OCI-LY1 (cell line): ENCODE measurements around the gene IGIP.
"Not testable (repeated sequence)": the region's sequence is repeated elsewhere in the genome, so short reads cannot be mapped to it uniquely, and the experiment has no call there.

ENCODE experiments used
- H2AFZ ChIP-seq: fragments of 200-600 bp; sonication (generic), shearing (Covaris generic); 2 replicates; pipeline ENCODE4 v1.6.0; 2014; ENCODE audit warnings: antibody characterized with exemption, mild to moderate bottlenecking, low read length
- H3F3A ChIP-seq: fragments of 200-600 bp; sonication (generic), shearing (Covaris generic); 2 replicates; pipeline ENCODE4 v1.6.0; 2014; ENCODE audit warnings: mild to moderate bottlenecking, antibody characterized with exemption, low read length, moderate library complexity; ENCODE audit not compliant: insufficient read depth
- H3K27ac ChIP-seq: fragments of 200-600 bp; sonication (generic); 2 replicates; pipeline ENCODE4 v1.5.1; 2014; ENCODE audit warnings: low read length, mixed run types, mild to moderate bottlenecking, low read depth; ENCODE audit not compliant: poor library complexity, severe bottlenecking
- H3K27me3 ChIP-seq: fragments of 200-600 bp; sonication (generic); 2 replicates; pipeline ENCODE4 v1.6.0; 2014; ENCODE audit warnings: antibody characterized with exemption, mild to moderate bottlenecking, low read length, moderate library complexity; ENCODE audit not compliant: insufficient read depth
- H3K36me3 ChIP-seq: fragments of 200-600 bp; sonication (generic); 2 replicates; pipeline ENCODE4 v1.6.1; 2014; ENCODE audit warnings: mild to moderate bottlenecking, antibody characterized with exemption, low read length, moderate library complexity, mixed read lengths; ENCODE audit not compliant: insufficient read depth
- H3K4me1 ChIP-seq: fragments of 200-600 bp; sonication (generic); 2 replicates; pipeline ENCODE4 v1.5.1; 2014; ENCODE audit warnings: mild to moderate bottlenecking, low read length, moderate library complexity; ENCODE audit not compliant: insufficient read depth, severe bottlenecking
- H3K4me2 ChIP-seq: fragments of 200-600 bp; sonication (generic), shearing (Covaris generic); 2 replicates; pipeline ENCODE4 v1.6.1; 2014; ENCODE audit warnings: low read length
- H3K4me3 ChIP-seq: fragments of 200-600 bp; sonication (generic); 2 replicates; pipeline ENCODE4 v1.5.1; 2014; ENCODE audit warnings: low read length, low read depth, mild to moderate bottlenecking, mixed read lengths; ENCODE audit not compliant: poor library complexity, severe bottlenecking
- H3K79me2 ChIP-seq: fragments of 200-600 bp; shearing (Covaris generic); 2 replicates; pipeline ENCODE4 v1.6.1; 2016; ENCODE audit warnings: mixed run types, low read length, mixed read lengths; ENCODE audit not compliant: insufficient read depth
- H3K9ac ChIP-seq: fragments of 200-600 bp; sonication (generic), shearing (Covaris generic); 2 replicates; pipeline ENCODE4 v1.6.1; 2014; ENCODE audit warnings: mild to moderate bottlenecking, low read length, mixed read lengths
- H3K9me2 ChIP-seq: fragments of 200-600 bp; sonication (generic), shearing (Covaris generic); 2 replicates; pipeline ENCODE4 v1.6.1; 2014; ENCODE audit warnings: low read depth, mild to moderate bottlenecking, low read length, mixed read lengths
- H3K9me3 ChIP-seq: fragments of 200-600 bp; shearing (Covaris generic); 2 replicates; pipeline ENCODE4 v1.6.1; 2014; ENCODE audit warnings: low read length, mixed read lengths
- H4K20me1 ChIP-seq: fragments of 200-600 bp; sonication (generic), shearing (Covaris generic); 2 replicates; pipeline ENCODE4 v1.6.0; 2016; ENCODE audit warnings: mild to moderate bottlenecking, low read length; ENCODE audit not compliant: insufficient read depth
- EZH2 ChIP-seq: fragments of 200-600 bp; sonication (generic), shearing (Covaris generic); IDR thresholded peaks from 2 replicates; pipeline ENCODE4 v1.8.0; 2017; ENCODE audit warnings: borderline replicate concordance, mixed run types, mild to moderate bottlenecking, antibody characterized with exemption, low read length, moderate library complexity, mixed read lengths
- TF ChIP-seq, protein P1 (sequence below): fragments of 200-600 bp; sonication (generic), shearing (Covaris generic); IDR thresholded peaks from 2 replicates; pipeline ENCODE4 v1.5.1; 2017; ENCODE audit warnings: mild to moderate bottlenecking, antibody characterized with exemption, low read length, moderate library complexity, mixed read lengths

IGIP gene

DNA sequence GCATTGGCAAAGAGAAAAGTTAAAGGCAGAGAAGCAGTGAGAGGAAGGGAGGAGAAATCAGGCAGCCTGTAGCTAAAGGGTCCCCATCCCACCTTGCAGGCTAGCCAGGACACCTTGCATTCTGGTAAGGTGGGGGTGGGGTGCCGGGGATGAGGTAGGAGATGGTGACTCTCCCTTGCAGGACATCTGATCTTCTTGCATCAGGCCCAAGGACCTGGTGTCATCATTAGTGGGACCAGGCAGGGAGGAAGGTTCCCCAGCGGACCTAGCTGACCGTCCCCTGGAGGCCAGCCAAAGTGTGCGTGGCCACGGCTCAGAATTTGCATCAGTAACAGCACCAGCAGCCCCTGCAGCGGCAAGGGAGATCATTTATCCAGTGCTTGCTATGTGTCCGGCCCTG is 27.5 kb downstream of the IGIP start:
- Histone ChIP-seq H3K9ac (no peak overlapping the region), H3K9me3 (no peaks in the 10 kb centered on the region), H3K36me3 (no peaks in the 10 kb centered on the region), H3K79me2 (no peaks in the 10 kb centered on the region), H3K27me3 (no peaks in the 10 kb centered on the region), H3K4me2 (no peak overlapping the region), H3K4me1 (peaks cover 4% of the 10 kb centered on the region), H3K27ac (no peak overlapping the region), H3K4me3 (no peak overlapping the region), H3F3A (no peaks in the 10 kb centered on the region), H3K9me2 (no peaks in the 10 kb centered on the region), H2AFZ (no peak overlapping the region), H4K20me1 (no peaks in the 10 kb centered on the region)
- TF ChIP-seq, protein P1, sequence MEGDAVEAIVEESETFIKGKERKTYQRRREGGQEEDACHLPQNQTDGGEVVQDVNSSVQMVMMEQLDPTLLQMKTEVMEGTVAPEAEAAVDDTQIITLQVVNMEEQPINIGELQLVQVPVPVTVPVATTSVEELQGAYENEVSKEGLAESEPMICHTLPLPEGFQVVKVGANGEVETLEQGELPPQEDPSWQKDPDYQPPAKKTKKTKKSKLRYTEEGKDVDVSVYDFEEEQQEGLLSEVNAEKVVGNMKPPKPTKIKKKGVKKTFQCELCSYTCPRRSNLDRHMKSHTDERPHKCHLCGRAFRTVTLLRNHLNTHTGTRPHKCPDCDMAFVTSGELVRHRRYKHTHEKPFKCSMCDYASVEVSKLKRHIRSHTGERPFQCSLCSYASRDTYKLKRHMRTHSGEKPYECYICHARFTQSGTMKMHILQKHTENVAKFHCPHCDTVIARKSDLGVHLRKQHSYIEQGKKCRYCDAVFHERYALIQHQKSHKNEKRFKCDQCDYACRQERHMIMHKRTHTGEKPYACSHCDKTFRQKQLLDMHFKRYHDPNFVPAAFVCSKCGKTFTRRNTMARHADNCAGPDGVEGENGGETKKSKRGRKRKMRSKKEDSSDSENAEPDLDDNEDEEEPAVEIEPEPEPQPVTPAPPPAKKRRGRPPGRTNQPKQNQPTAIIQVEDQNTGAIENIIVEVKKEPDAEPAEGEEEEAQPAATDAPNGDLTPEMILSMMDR = no peak

DNA sequence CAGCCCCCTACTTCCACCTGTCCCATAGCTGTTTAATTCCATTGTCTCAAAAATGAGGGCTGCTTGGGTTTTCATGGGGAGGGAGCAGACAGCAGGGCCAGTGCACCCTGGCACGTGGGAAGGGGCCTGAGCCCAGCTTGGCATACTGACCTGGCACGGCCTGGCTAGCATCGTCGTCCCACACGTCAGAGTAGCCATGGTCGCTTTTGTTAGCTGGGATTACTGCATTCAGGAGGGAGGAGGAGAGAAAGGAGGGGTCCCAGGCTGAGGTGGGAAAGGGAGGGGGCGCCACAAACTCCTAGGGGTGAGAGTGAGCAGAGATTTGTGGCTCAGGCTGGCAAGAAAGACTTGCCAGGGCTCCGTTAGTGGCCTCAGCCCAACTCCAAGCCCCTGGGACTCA is 28.2 kb downstream of the IGIP start:
- no peaks in the 10 kb centered on the region for H4K20me1 ChIP-seq
- no peak overlapping the region for H3K4me2 ChIP-seq

DNA sequence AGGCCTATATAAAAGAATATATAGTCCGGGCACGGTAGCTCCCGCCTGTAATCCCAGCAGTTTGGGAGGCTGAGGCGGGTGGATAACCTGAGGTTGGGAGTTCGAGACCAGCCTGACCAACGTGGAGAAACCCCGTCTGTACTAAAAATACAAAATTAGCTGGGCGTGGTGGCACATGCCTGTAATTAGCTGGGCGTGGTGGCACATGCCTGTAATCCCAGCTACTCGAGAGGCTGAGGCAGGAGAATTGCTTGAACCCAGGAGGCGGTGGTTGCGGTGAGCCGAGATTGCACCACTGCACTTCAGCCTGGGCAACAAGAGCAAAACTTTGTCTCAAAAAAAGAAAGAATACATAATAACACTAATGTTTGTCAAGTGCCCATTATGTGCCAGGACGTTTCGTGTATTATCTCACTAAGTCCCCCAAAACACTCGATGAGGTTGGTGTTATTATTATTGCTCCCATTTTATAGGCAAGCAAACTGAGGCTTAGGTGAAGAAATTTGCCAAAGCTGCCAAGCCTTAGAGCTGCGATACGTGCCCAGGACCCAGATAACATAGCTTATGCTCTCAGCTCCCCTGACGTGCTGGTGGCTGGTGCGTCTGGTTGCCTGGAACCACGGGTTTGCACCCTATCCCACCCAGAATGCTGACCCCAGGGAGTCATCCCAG is 29.1 kb downstream of the IGIP start:
- not testable (repeated sequence) for H3K4me1 ChIP-seq, H3K9me3 ChIP-seq, H3K79me2 ChIP-seq, H2AFZ ChIP-seq, H3K9ac ChIP-seq, H3K27me3 ChIP-seq, H3K4me2 ChIP-seq, H3K27ac ChIP-seq, H3K9me2 ChIP-seq, H3F3A ChIP-seq, H4K20me1 ChIP-seq, H3K4me3 ChIP-seq, H3K36me3 ChIP-seq

More for the DNA sequence above, 28.2 kb downstream of the IGIP start:
- Histone ChIP-seq H3K27ac (no peak overlapping the region), H3K9ac (no peak overlapping the region), H3K9me2 (no peaks in the 10 kb centered on the region), H3K4me3 (no peak overlapping the region), H3K27me3 (no peaks in the 10 kb centered on the region), H3K36me3 (no peaks in the 10 kb centered on the region), H3F3A (no peaks in the 10 kb centered on the region), H2AFZ (no peak overlapping the region), H3K9me3 (no peaks in the 10 kb centered on the region), H3K4me1 (peaks cover 4% of the 10 kb centered on the region), H3K79me2 (no peaks in the 10 kb centered on the region)
- TF ChIP-seq EZH2 = no peak
- TF ChIP-seq, protein P1 = no peak
